Measurements from ENCODE around the gene TSHZ2. TPM values are rescaled to one million over a fixed set of nuclear protein-coding genes. Genes with fewer than 3 reads are reported as not detected.

TSHZ2 gene
- total and polyA plus RNA-seq, 2 experiments from 2014 or later: 1.1 to 5.2 TPM

- TF ChIP-seq CTCF (IDR thresholded peaks at IDR 0.05; ENCODE audit: poor library complexity) (no peak), EZH2phosphoT487 (IDR thresholded peaks at IDR 0.05; ENCODE audit: low read depth, severe bottlenecking, unreplicated experiment) (no peak), EZH2 (IDR thresholded peaks at IDR 0.05; ENCODE audit: borderline replicate concordance) (no peak)
- no peak overlapping the region for H3K4me2 ChIP-seq
- H2AFZ ChIP-seq: no peak overlapping the region
- H4K20me1 ChIP-seq (ENCODE audit: insufficient read depth, poor library complexity, severe bottlenecking): no peaks in the 10 kb centered on the region
- H3K9me3 ChIP-seq (ENCODE audit: low read depth): no peaks in the 10 kb centered on the region
- no peaks in the 10 kb centered on the region for H3K9me2 ChIP-seq (replicated peaks; ENCODE audit: insufficient read depth)
- no peak for DNase-seq (ENCODE audit: low spot score)
- no peaks in the 10 kb centered on the region for H3K36me3 ChIP-seq (replicated peaks; ENCODE audit: insufficient read depth, low read depth)
- no peaks in the 10 kb centered on the region for H3K27me3 ChIP-seq
- H3K79me2 ChIP-seq: no peaks in the 10 kb centered on the region
- H3K4me3 ChIP-seq: no peak overlapping the region
- no peaks in the 10 kb centered on the region for H3K4me1 ChIP-seq (ENCODE audit: insufficient read depth)
- 88% methylated on average over 8 of the region's 8 CpGs for WGBS (ENCODE audit: low lambda C conversion rate, missing lambda C conversion rate)
- no peak overlapping the region for H3K27ac ChIP-seq
These were observed 265.3 kb downstream of the TSHZ2 start for GRCh38 chr20:53237461-53237860.

GRCh38 chr20:53238121-53238660 is 266.0 kb downstream of the TSHZ2 start:
- TF ChIP-seq EZH2 (IDR thresholded peaks at IDR 0.05; ENCODE audit: borderline replicate concordance) (no peak), CTCF (IDR thresholded peaks at IDR 0.05; ENCODE audit: poor library complexity) (no peak), EZH2phosphoT487 (IDR thresholded peaks at IDR 0.05; ENCODE audit: low read depth, severe bottlenecking, unreplicated experiment) (no peak)
- 57% methylated on average over 3 of the region's 3 CpGs for WGBS (ENCODE audit: low lambda C conversion rate, missing lambda C conversion rate)
- H3K36me3 ChIP-seq (replicated peaks; ENCODE audit: insufficient read depth, low read depth): no peaks in the 10 kb centered on the region
- no peak overlapping the region for H3K27ac ChIP-seq
- no peaks in the 10 kb centered on the region for H3K9me3 ChIP-seq (ENCODE audit: low read depth)
- no peaks in the 10 kb centered on the region for H4K20me1 ChIP-seq (ENCODE audit: insufficient read depth, poor library complexity, severe bottlenecking)
- H3K27me3 ChIP-seq: no peaks in the 10 kb centered on the region
- DNase-seq (ENCODE audit: low spot score): no peak
- H3K9me2 ChIP-seq (replicated peaks; ENCODE audit: insufficient read depth): no peaks in the 10 kb centered on the region
- no peak overlapping the region for H3K4me3 ChIP-seq
- H3K4me1 ChIP-seq (ENCODE audit: insufficient read depth): no peaks in the 10 kb centered on the region
- no peak overlapping the region for H3K4me2 ChIP-seq
- no peaks in the 10 kb centered on the region for H3K79me2 ChIP-seq
- H2AFZ ChIP-seq: no peak overlapping the region

GRCh38 chr20:53243152-53243551 is 271.0 kb downstream of the TSHZ2 start:
- no peaks in the 10 kb centered on the region for H3K9me3 ChIP-seq (ENCODE audit: low read depth)
- no peak for DNase-seq (ENCODE audit: low spot score)
- TF ChIP-seq EZH2 (IDR thresholded peaks at IDR 0.05; ENCODE audit: borderline replicate concordance) (no peak), CTCF (IDR thresholded peaks at IDR 0.05; ENCODE audit: poor library complexity) (no peak), EZH2phosphoT487 (IDR thresholded peaks at IDR 0.05; ENCODE audit: low read depth, severe bottlenecking, unreplicated experiment) (no peak)
- H4K20me1 ChIP-seq (ENCODE audit: insufficient read depth, poor library complexity, severe bottlenecking): no peaks in the 10 kb centered on the region
- WGBS (ENCODE audit: low lambda C conversion rate, missing lambda C conversion rate): 96% methylated on average over 3 of the region's 3 CpGs
- H3K27ac ChIP-seq: no peak overlapping the region
- H2AFZ ChIP-seq: no peak overlapping the region
- H3K4me3 ChIP-seq: no peak overlapping the region
- no peaks in the 10 kb centered on the region for H3K27me3 ChIP-seq
- H3K4me1 ChIP-seq (ENCODE audit: insufficient read depth): no peaks in the 10 kb centered on the region
- H3K79me2 ChIP-seq: no peaks in the 10 kb centered on the region
- no peaks in the 10 kb centered on the region for H3K36me3 ChIP-seq (replicated peaks; ENCODE audit: insufficient read depth, low read depth)
- no peaks in the 10 kb centered on the region for H3K9me2 ChIP-seq (replicated peaks; ENCODE audit: insufficient read depth)
- H3K4me2 ChIP-seq: no peak overlapping the region
